ENCODE data around the gene APH1A.
A peak's percentile ranks its signal among the peaks of the same experiment; 100 is the strongest.
"Not testable (repeated sequence)": the region's sequence is repeated elsewhere in the genome, so short reads cannot be mapped to it uniquely, and the experiment has no call there.

Gene APH1A

GRCh38 chr1:150233359-150234308, 35.2 kb downstream of the APH1A start:
- peak; percentile 49 to 56 for DNase-seq

- not testable (repeated sequence) for DNase-seq
Observed at GRCh38 chr1:150232921-150233320, 35.9 kb downstream of the APH1A start.

GRCh38 chr1:150228246-150228645, 40.6 kb downstream of the APH1A start:
- DNase-seq: not testable (repeated sequence)

DNA sequence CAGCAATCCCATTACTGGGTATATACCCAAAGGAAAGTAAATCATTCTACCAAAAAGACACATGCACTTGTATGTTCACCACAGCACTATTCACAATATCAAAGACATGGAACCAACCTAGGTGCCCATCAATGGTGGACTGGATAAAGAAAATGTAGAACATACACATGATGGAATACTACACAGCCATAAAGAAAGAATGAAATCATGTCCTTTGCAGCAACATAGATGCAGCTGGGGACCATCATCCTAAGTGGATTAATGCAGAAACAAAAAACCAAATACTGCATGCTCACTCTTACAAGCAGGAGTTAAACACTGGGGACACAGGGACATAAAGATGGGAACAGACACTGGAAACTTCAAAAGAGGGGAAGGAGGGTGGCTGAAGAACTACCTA, 41.6 kb downstream of the APH1A start:
- no peak for DNase-seq

DNA sequence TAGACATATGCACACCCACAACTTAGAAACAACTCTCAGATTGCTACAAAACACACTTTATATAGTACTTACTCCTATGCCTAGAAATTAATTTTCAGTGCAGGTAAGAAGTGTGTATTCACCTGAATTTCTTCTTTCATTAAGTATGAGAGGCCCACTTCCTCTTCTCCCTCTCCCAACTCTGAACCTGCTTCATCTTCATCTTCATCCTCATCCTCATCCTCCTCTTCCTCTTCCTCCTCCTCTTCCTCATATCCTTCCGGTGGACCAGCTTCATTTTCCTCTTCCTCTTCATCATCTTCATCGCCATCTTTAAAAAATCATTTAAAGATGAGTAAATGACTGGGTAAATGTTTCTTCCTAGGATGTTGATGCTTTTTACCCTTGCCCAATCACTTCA, 42.3 kb downstream of the APH1A start:
- no peak for DNase-seq

DNA sequence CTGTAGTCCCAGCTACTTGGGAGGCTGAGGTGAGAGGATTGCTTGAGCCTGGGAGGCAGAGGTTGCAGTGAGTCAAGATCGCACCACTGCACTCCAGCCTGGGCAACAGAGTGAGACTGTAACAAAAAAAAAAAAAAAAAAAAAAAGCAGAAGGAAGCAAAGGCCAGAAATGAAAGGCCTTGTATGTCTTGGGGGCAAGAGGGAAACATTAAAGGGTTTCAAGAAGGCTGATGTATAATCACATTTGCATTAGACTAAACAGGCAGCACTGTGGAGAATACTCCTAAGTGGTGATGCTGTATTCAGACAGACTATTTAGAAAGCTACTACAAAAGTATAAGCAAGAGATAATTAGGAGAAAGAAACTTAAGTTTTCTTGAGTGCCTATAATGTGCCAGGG, 43.3 kb downstream of the APH1A start:
- DNase-seq: no peak

DNA sequence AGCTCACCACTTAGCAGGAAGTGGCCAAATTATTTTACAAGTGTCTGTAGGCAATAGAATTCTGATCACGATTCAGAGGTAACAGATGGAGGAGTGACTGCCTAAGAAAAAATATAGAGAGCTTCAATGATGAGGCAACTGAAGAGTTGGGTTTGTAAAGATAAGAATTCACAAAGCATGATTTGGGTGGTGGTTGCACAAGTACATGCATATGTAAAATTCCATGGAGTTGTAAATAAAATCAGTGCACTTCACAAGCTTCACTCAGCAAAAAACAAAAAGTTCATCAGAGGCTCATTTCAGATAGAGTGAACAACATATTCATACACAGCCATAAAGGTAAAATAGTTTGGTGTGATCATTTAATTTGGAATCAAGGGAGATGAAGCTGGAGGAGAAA, 43.8 kb downstream of the APH1A start:
- no peak for DNase-seq

- peak; percentile 10 to 58 for DNase-seq
Observed at GRCh38 chr1:150221552-150221951, 47.3 kb downstream of the APH1A start.

- DNase-seq: not testable (repeated sequence)
Observed at GRCh38 chr1:150215855-150216254, 53.0 kb downstream of the APH1A start.

Measured in Kasumi-1 (cell line).